Mammary epithelial cell (primary cell): ENCODE data around the gene TMEM191C.
"Not testable (repeated sequence)": the region's sequence is repeated elsewhere in the genome, so short reads cannot be mapped to it uniquely, and the experiment has no call there.

Experiments used
- CTCF ChIP-seq, 2 donors: IDR thresholded peaks in 1 of 2; conservative IDR thresholded peaks in 1 of 2; 2 replicates each; pipeline ENCODE4 v1.5.1; 2011 to 2012; ENCODE audit warnings: inconsistent platforms in 2 of 2, low read length in 2 of 2, mild to moderate bottlenecking in 2 of 2, control low read depth in 1 of 2, low read depth in 1 of 2; ENCODE audit not compliant: insufficient read depth in 1 of 2; ENCODE audit errors: extremely low read depth in 1 of 2
- EZH2 ChIP-seq: IDR thresholded peaks from 2 replicates; pipeline ENCODE4 v1.6.1; 2012; ENCODE audit warnings: low read length, inconsistent platforms, borderline replicate concordance

GRCh38 chr22:21462672-21463071 is 4.5 kb upstream of the TMEM191C start:
- not testable (repeated sequence) for TF ChIP-seq CTCF (conservative IDR thresholded peaks at IDR 0.05 in 1 of 2, IDR thresholded peaks at IDR 0.05 in 1 of 2; ENCODE audit: extremely low read depth in 1 of 2, insufficient read depth in 1 of 2, low read depth in 1 of 2, low read length in 2 of 2); EZH2
